GM12878 (cell line): ENCODE measurements around the gene SSBP3. TPM values are rescaled to one million over a fixed set of nuclear protein-coding genes. Genes with fewer than 3 reads are reported as not detected.
"Not testable (repeated sequence)": the region's sequence is repeated elsewhere in the genome, so short reads cannot be mapped to it uniquely, and the experiment has no call there.

Experiments used
- ATAC-seq: fragments of 200-7000 bp; cut with Tn5 transposase; 3 replicates; pipeline ENCODE4 v1.9.1; 2020; ENCODE audit warnings: mild to moderate bottlenecking, moderate library complexity
- BruUV-seq: library from RNA; stranded (reverse); fragments of 400-500 nt; replicated peaks from 2 replicates; lab custom pipeline; 2021; lab: Mats Ljungman, UMichigan
- CTCF ChIA-PET: fragments of 300-600 bp; sonication (Branson Sonifier 250); formaldehyde crosslinking; extraction: SDS; loops from one replicate; lab custom pipeline; 2021; ENCODE audit warnings: inconsistent platforms; lab: Yijun Ruan, JAX
- POLR2A ChIA-PET: fragments of 350-600 bp; formaldehyde crosslinking; extraction: SDS; loops from one replicate; lab custom pipeline; 2021; ENCODE audit warnings: inconsistent platforms; lab: Charles Lee
- RAD21 ChIA-PET: fragments of 300-600 bp; sonication (Branson Sonifier 250); formaldehyde crosslinking; loops from one replicate; lab custom pipeline; 2023; ENCODE audit warnings: antibody characterized with exemption; ENCODE audit not compliant: unreplicated experiment; lab: Charles Lee
- SMC1A ChIA-PET: fragments of 300-600 bp; sonication (Branson Sonifier 250); formaldehyde crosslinking; loops from one replicate; lab custom pipeline; 2023; ENCODE audit not compliant: unreplicated experiment, uncharacterized antibody; lab: Charles Lee
- DNase-seq: peaks from one replicate; pipeline ENCODE4 v3.0.0-alpha.2; 2011; ENCODE audit warnings: low read depth, low spot score
- FAIRE-seq: peaks from 3 replicates; lab custom pipeline; 2011; peaks lifted over from hg19 to GRCh38; lab: Jason Lieb, UNC
- H2AFZ ChIP-seq: 2 replicates; pipeline ENCODE4 v1.6.0; 2011; ENCODE audit warnings: low read depth, low read length, control low read depth; ENCODE audit not compliant: control insufficient read depth
- H3K27ac ChIP-seq: 2 replicates; pipeline ENCODE4 v1.5.1; 2011; ENCODE audit warnings: control low read depth; ENCODE audit not compliant: control insufficient read depth, insufficient read depth
- H3K27me3 ChIP-seq, 2 experiments: replicated peaks in 1 of 2; 2 replicates each; pipeline versions ENCODE4 v1.6.0 to v1.6.1; 2011; ENCODE audit warnings: low read length in 1 of 2; ENCODE audit not compliant: control insufficient read depth in 2 of 2, insufficient read depth in 2 of 2
- H3K36me3 ChIP-seq, 2 experiments: 2 replicates each; pipeline ENCODE4 v1.5.1; 2011; ENCODE audit warnings: low read length in 1 of 2; ENCODE audit not compliant: control insufficient read depth in 2 of 2, insufficient read depth in 2 of 2
- H3K4me1 ChIP-seq: 2 replicates; pipeline ENCODE4 v1.6.1; 2011; ENCODE audit warnings: mild to moderate bottlenecking, low read length, moderate library complexity, mixed read lengths; ENCODE audit not compliant: control insufficient read depth, insufficient read depth
- H3K4me2 ChIP-seq: 2 replicates; pipeline ENCODE4 v1.6.0; 2011; ENCODE audit warnings: control low read depth; ENCODE audit not compliant: control insufficient read depth, insufficient read depth
- H3K4me3 ChIP-seq: fragments of 200-600 bp; sonication (generic); 2 replicates; pipeline ENCODE4 v1.5.1; 2016
- H3K79me2 ChIP-seq: 2 replicates; pipeline ENCODE4 v1.6.0; 2011; ENCODE audit warnings: low read length; ENCODE audit not compliant: control insufficient read depth, insufficient read depth
- H3K9ac ChIP-seq: 2 replicates; pipeline ENCODE4 v1.8.0; 2011; ENCODE audit warnings: low read length, control low read depth, mixed read lengths; ENCODE audit not compliant: control insufficient read depth, insufficient read depth
- H3K9me3 ChIP-seq: replicated peaks from 3 replicates; pipeline ENCODE4 v1.5.1; 2011; ENCODE audit warnings: mild to moderate bottlenecking, low read length; ENCODE audit not compliant: control insufficient read depth, insufficient read depth
- H4K20me1 ChIP-seq: 2 replicates; pipeline ENCODE4 v1.6.0; 2011; ENCODE audit not compliant: control insufficient read depth, insufficient read depth
- NFYB ChIP-seq: IDR thresholded peaks from 2 replicates; pipeline ENCODE4 v1.6.1; 2011; ENCODE audit warnings: low read depth, mild to moderate bottlenecking, low read length, improper control_type of control experiment, moderate library complexity; ENCODE audit not compliant: insufficient read depth
- PAX8 ChIP-seq: fragments of 450-650 bp; IDR thresholded peaks from 2 replicates; pipeline ENCODE4 v1.6.1; 2017; ENCODE audit warnings: mild to moderate bottlenecking, moderate library complexity
- RELB ChIP-seq: fragments of 450-650 bp; IDR thresholded peaks from 2 replicates; pipeline ENCODE4 v1.6.1; 2017; ENCODE audit warnings: low read depth, mild to moderate bottlenecking, moderate library complexity
- SP1 ChIP-seq: IDR thresholded peaks from one replicate; pipeline ENCODE4 v1.6.1; 2011; ENCODE audit warnings: low read depth, low read length
- ZNF217 ChIP-seq: fragments of 450-650 bp; IDR thresholded peaks from 2 replicates; pipeline ENCODE4 v1.6.1; 2017; ENCODE audit warnings: antibody characterized with exemption, mild to moderate bottlenecking
- WGBS: methylation state at CpG from one replicate; pipeline ENCODE4 v1.1.6; 2016; ENCODE audit warnings: low lambda C conversion rate; ENCODE audit not compliant: insufficient replicate concordance, insufficient coverage; ENCODE audit errors: missing lambda C conversion rate; 5-methylcytosine and 5-hydroxymethylcytosine counted together
- in situ Hi-C: fragments of 300-500 bp; cut with MboI; formaldehyde crosslinking; loops from 9 replicates; pipeline ENCODE4 v1.14.3; 2018; ENCODE audit warnings: mixed read lengths
- intact Hi-C: fragments of 100-400 bp; cut with micrococcal nuclease; formaldehyde crosslinking; loops from one replicate; pipeline ENCODE4 v1.14.2; 2022; ENCODE audit not compliant: unreplicated experiment
- polyA plus RNA-seq, 11 experiments: library from polyadenylated mRNA; depleted of rRNA in 4 of 11; unstranded in 6 of 11; stranded (reverse) in 5 of 11; fragments of >200 nt; fragmentation: Nextera tagmentation in 4 of 11; fragmentation: Illumina TruSeq in 1 of 11; extraction: Ambion mirVana in 4 of 11; extraction: Trizol in 1 of 11; gene quantifications; 1 replicate in 1 of 11; 2 replicates in 10 of 11; pipeline versions ENCODE4 v1.2.1 to v1.2.3, GENCODE V29; 2011 to 2016; ENCODE audit warnings: inconsistent platforms in 2 of 11, missing spikeins in 2 of 11, low read depth in 1 of 11
- total RNA-seq, 4 experiments: library from RNA; depleted of rRNA in 3 of 4; stranded (reverse); fragments of >200 nt in 3 of 4; fragmentation: Illumina TruSeq in 1 of 4; extraction: Trizol in 1 of 4; gene quantifications; 2 replicates each; pipeline versions ENCODE4 v1.2.1 to v1.2.3, GENCODE V29; 2013 to 2021
- TF ChIP-seq, protein P1 (sequence below): fragments of 450-650 bp; IDR thresholded peaks from 2 replicates; pipeline ENCODE4 v1.6.1; 2018; ENCODE audit warnings: borderline replicate concordance, mild to moderate bottlenecking; ENCODE audit not compliant: partially characterized antibody

SSBP3 gene
- total and polyA plus RNA-seq, 10 of the 15 experiments (the other 5 are each of a cell fraction or from before 2014, with no cell fraction given) = 4.1 to 51.7 (median 17.1) TPM

DNA sequence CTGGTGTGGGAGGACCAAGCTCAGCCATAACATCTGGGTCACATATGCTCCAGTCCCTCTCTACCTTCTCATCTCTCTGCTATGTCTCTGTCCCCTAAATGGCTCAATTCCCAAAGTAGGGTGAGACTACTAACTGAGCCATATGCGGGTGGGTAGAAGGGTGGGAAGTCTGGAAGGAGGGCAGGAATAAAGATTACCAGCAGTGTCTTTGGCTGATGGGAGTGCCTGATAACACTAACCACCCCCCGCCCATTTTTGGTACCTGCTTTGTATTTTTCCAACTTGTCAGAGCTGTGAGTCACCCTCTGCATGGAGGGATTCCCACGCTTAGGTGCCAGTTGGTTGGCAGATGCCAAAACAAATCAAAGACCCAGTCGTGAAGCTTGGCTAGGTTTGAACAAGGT, 14.9 kb upstream of the SSBP3 start:
- 25% methylated on average over 4 of the region's 4 CpGs for WGBS

DNA sequence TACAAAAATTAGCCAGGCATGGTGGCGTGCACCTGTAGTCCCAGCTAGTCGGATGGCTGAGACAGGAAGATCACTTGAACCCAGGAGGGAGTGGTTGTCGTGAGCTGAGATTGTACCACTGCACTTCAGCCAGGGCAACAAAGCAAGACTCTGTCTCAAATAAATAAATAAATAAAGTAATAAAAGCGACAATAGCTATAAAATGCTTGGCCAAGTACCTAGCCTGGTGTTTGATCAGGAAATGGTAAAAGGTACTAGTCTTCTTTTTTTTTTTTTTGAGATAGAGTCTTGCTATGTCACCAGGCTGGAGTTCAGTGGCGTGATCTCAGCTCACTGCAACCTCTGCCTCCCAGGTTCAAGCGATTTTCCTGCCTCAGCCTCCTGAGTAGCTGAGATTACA, 12.4 kb upstream of the SSBP3 start:
- H3K4me2 ChIP-seq, H2AFZ ChIP-seq, H3K27me3 ChIP-seq, DNase-seq, H3K36me3 ChIP-seq, H3K4me3 ChIP-seq, H4K20me1 ChIP-seq, H3K27ac ChIP-seq, BruUV-seq, in situ Hi-C loops, H3K9ac ChIP-seq, H3K4me1 ChIP-seq, FAIRE-seq, ATAC-seq, intact Hi-C loops, SMC1A ChIA-PET, H3K9me3 ChIP-seq, H3K79me2 ChIP-seq: not testable (repeated sequence)
- WGBS = 77% methylated on average over 6 of the region's 6 CpGs
- CTCF ChIA-PET = interaction anchor here (0.8 kb wide), 1 partner anchor 146 kb away, joined by 3 read pairs; no protein-coding TSS in a partner anchor
- POLR2A ChIA-PET = interaction anchor here (0.6 to 0.7 kb wide), 2 partner anchors 199 to 1407 kb away, joined by 3 to 4 read pairs; no protein-coding TSS in a partner anchor
- RAD21 ChIA-PET = interaction anchor here (0.7 kb wide), 1 partner anchor 66 kb away, joined by 3 read pairs; no protein-coding TSS in a partner anchor

More for the DNA sequence above, 14.9 kb upstream of the SSBP3 start:
- TF ChIP-seq RELB = no peak
- no peak for TF ChIP-seq ZNF217
- TF ChIP-seq PAX8 = no peak
- TF ChIP-seq SP1 = no peak
- TF ChIP-seq, protein P1, sequence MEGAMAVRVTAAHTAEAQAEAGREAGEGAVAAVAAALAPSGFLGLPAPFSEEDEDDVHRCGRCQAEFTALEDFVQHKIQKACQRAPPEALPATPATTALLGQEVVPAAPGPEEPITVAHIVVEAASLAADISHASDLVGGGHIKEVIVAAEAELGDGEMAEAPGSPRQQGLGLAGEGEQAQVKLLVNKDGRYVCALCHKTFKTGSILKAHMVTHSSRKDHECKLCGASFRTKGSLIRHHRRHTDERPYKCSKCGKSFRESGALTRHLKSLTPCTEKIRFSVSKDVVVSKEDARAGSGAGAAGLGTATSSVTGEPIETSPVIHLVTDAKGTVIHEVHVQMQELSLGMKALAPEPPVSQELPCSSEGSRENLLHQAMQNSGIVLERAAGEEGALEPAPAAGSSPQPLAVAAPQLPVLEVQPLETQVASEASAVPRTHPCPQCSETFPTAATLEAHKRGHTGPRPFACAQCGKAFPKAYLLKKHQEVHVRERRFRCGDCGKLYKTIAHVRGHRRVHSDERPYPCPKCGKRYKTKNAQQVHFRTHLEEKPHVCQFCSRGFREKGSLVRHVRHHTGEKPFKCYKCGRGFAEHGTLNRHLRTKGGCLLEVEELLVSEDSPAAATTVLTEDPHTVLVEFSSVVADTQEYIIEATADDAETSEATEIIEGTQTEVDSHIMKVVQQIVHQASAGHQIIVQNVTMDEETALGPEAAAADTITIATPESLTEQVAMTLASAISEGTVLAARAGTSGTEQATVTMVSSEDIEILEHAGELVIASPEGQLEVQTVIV = no peak
- TF ChIP-seq NFYB = no peak
- TF ChIP-seq, all 136 proteins: peak for 0
- FAIRE-seq = no peak
- Histone ChIP-seq H3K4me3 (no peak overlapping the region), H3K36me3 (no peaks in the 10 kb centered on the region), H3K9me3 (no peaks in the 10 kb centered on the region), H3K79me2 (no peaks in the 10 kb centered on the region), H3K9ac (no peak overlapping the region), H3K27ac (no peak overlapping the region), H2AFZ (no peak overlapping the region), H4K20me1 (no peaks in the 10 kb centered on the region), H3K4me2 (no peak overlapping the region), H3K27me3 (no peaks in the 10 kb centered on the region), H3K4me1 (no peaks in the 10 kb centered on the region)
- no peak for DNase-seq
- RAD21 ChIA-PET = no interaction called here
- ATAC-seq = no peak
- in situ Hi-C loops = no loop called here
- BruUV-seq = no TSS peak
- intact Hi-C loops = no loop called here
- POLR2A ChIA-PET = no interaction called here
- SMC1A ChIA-PET = no interaction called here
- CTCF ChIA-PET = interaction anchor here (1.8 kb wide), 1 partner anchor 68 kb away, joined by 5 read pairs; no protein-coding TSS in a partner anchor
